Epithelial cell of esophagus (primary cell): Measurements from ENCODE around the gene SKIL.
A peak's percentile ranks its signal among the peaks of the same experiment; 100 is the strongest.

Experiments
- DNase-seq: peaks from one replicate; pipeline ENCODE4 v3.0.0; 2010; ENCODE audit warnings: low read depth
- H3K4me3 ChIP-seq: 2 replicates; pipeline ENCODE4 v1.5.1; 2011; ENCODE audit warnings: mild to moderate bottlenecking, low read length, control low read depth
- TF ChIP-seq, protein P1 (sequence below): IDR thresholded peaks from 2 replicates; pipeline ENCODE4 v1.5.1; 2011; ENCODE audit warnings: low read depth, mild to moderate bottlenecking, low read length, control low read depth, inconsistent platforms; ENCODE audit not compliant: insufficient read depth; ENCODE audit errors: missing control alignments

Gene SKIL

GRCh38 chr3:170425491-170426239, 68.2 kb downstream of the SKIL start:
- no peak for DNase-seq
- H3K4me3 ChIP-seq = no peak overlapping the region
- TF ChIP-seq, protein P1, sequence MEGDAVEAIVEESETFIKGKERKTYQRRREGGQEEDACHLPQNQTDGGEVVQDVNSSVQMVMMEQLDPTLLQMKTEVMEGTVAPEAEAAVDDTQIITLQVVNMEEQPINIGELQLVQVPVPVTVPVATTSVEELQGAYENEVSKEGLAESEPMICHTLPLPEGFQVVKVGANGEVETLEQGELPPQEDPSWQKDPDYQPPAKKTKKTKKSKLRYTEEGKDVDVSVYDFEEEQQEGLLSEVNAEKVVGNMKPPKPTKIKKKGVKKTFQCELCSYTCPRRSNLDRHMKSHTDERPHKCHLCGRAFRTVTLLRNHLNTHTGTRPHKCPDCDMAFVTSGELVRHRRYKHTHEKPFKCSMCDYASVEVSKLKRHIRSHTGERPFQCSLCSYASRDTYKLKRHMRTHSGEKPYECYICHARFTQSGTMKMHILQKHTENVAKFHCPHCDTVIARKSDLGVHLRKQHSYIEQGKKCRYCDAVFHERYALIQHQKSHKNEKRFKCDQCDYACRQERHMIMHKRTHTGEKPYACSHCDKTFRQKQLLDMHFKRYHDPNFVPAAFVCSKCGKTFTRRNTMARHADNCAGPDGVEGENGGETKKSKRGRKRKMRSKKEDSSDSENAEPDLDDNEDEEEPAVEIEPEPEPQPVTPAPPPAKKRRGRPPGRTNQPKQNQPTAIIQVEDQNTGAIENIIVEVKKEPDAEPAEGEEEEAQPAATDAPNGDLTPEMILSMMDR = no peak

DNA sequence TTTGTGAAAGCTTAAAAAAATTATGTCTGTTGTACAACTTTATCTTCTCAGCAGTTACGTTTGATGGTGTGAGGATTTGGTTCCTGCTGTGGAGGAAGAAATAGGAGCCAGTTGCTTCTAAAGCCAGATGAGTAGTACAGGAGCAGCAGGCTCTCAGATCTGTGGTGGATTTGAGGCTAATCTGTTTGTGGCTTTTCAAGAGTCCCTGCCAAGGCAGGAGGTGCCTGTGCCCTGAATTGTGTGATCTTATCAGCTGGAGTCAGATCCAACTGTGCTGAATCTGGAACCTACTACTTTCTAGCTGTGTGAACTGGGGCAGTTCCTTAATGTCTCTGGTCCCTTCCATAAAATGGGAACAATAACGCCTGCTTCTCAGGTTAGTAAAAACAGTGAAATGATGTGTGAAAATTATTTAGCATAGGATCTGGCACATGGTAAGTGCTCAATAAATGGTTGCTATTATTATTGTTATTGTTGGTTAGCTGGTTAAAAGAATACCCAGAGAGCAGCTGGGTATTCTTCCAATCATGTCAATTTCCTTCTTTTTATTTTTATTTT, 68.8 kb downstream of the SKIL start:
- TF ChIP-seq, protein P1 = no peak
- no peak overlapping the region for H3K4me3 ChIP-seq
- no peak for DNase-seq

DNA sequence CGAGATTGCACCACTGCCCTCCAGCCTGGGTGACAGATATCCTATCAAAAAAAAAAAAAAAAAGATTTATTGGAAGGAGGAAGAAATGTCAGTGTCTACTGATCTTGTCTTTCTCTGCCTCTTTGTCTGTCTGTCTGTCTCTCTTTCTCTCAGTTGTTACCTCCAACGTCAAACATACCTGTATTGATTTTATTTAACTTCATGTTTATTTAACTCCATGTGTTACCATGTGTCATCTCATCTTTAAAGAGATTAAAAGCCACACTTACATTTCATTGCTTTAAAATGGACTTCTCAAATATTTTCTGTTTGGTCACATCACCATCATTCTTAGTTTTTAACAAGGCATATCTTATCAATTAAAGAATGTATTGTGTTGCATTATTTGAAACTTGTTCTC, 70.6 kb downstream of the SKIL start:
- H3K4me3 ChIP-seq = no peak overlapping the region
- DNase-seq = no peak
- TF ChIP-seq, protein P1 = no peak

- TF ChIP-seq, protein P1 = no peak
- DNase-seq = no peak
- H3K4me3 ChIP-seq = no peak overlapping the region
These were observed 71.5 kb downstream of the SKIL start for GRCh38 chr3:170429050-170429449.

DNA sequence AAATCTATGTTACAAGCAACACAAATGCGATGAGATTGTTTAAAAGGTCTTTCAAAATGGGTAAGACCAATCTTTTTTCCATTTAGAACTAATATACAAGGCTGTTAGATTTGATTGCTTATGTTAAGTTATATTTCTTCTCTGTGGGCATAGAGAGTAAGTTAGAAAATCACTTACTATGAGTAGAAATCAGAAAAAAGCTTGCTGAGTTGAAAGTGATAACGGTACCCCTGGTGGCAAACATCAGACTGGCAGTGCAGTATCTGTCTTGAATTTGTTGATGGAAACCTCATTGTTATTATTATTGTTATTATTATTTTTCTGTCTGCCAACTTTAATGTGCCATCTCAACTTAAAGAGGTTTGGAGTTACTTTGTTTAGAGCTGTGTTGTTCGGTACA, 73.5 kb downstream of the SKIL start:
- TF ChIP-seq, protein P1 = peak; percentile 13
- no peak overlapping the region for H3K4me3 ChIP-seq
- DNase-seq = no peak

- TF ChIP-seq, protein P1 = no peak
- no peak overlapping the region for H3K4me3 ChIP-seq
- DNase-seq = no peak
These were observed 74.9 kb downstream of the SKIL start for GRCh38 chr3:170432416-170432815.

DNA sequence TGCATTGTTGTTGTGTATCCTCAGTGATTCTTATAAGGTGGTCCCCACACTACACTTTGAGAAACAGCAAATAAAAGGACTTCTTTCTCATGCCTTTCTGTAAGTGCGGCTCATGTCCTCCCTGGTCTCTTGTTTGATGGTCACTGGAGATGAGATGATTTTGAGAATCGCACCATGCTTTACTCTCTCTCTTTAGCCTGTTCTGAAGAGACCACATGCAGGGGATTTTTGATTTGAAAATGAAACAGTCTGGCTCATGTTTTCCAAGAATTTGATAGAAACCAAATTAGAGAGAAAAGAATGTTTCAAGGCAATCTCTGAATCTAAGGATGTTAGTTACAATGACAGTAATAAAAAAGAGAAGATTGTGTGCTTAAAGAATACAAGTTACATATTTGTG, 79.2 kb downstream of the SKIL start:
- DNase-seq = no peak
- TF ChIP-seq, protein P1 = no peak
- H3K4me3 ChIP-seq = no peak overlapping the region
